Esophagus squamous epithelium (tissue), 5 donors: ENCODE measurements around the gene PHRF1. TPM values are rescaled to one million over a fixed set of nuclear protein-coding genes. Genes with fewer than 3 reads are reported as not detected.
A peak's percentile ranks its signal among the peaks of the same experiment; 100 is the strongest.

Experiments used
- DNase-seq: peaks from one replicate; lab custom pipeline; 2025; lab: John Stamatoyannopoulos, UW
- H3K27ac ChIP-seq, 4 donors: fragments of 200-600 bp; sonication (generic); one replicate each; pipeline ENCODE4 v1.5.1; 2016 to 2019; ENCODE audit warnings: mild to moderate bottlenecking in 1 of 4
- H3K27me3 ChIP-seq, 4 donors: fragments of 200-600 bp; sonication (generic); 1 replicate in 3 of 4; 2 replicates in 1 of 4; pipeline versions ENCODE4 v1.5.1 to v1.6.0; 2017 to 2021; ENCODE audit warnings: antibody characterized with exemption in 1 of 4
- H3K36me3 ChIP-seq, 3 donors: fragments of 200-600 bp; sonication (generic); one replicate each; pipeline ENCODE4 v1.5.1; 2016 to 2019
- H3K4me1 ChIP-seq, 3 donors: fragments of 200-600 bp; sonication (generic); one replicate each; pipeline ENCODE4 v1.5.1; 2017 to 2019
- H3K4me3 ChIP-seq, 4 donors: fragments of 200-600 bp; sonication (generic); 1 replicate in 3 of 4; 2 replicates in 1 of 4; pipeline ENCODE4 v1.5.1; 2016 to 2019; ENCODE audit warnings: mild to moderate bottlenecking in 2 of 4, moderate library complexity in 1 of 4
- H3K9me3 ChIP-seq, 3 donors: fragments of 200-600 bp; sonication (generic); one replicate each; pipeline ENCODE4 v1.5.1; 2016 to 2019
- POLR2A ChIP-seq, 4 donors: fragments of 450-650 bp; IDR thresholded peaks; one replicate each; pipeline ENCODE4 v1.6.1; 2017; ENCODE audit warnings: antibody characterized with exemption in 4 of 4, mild to moderate bottlenecking in 4 of 4, moderate library complexity in 3 of 4
- WGBS, 2 donors: methylation state at CpG; one replicate each; pipeline ENCODE4 v1.1.5; 2018; 5-methylcytosine and 5-hydroxymethylcytosine counted together
- intact Hi-C: fragments of 100-400 bp; cut with DNase I; formaldehyde crosslinking; loops from one replicate; pipeline ENCODE4 v1.15.0; 2022
- total RNA-seq, 4 donors: library from RNA; depleted of rRNA; stranded (reverse); fragments of >200 nt; gene quantifications; one replicate each; pipeline ENCODE4 v1.1.0, GENCODE V29; 2016
- TF ChIP-seq, protein P1 (sequence below), 6 experiments: fragments of 450-650 bp in 4 of 6; fragments of 200-600 bp in 2 of 6; sonication (generic) in 2 of 6; IDR thresholded peaks; one replicate each; pipeline ENCODE4 v1.5.1; 2016 to 2019; ENCODE audit warnings: antibody characterized with exemption in 6 of 6, mild to moderate bottlenecking in 4 of 6, moderate library complexity in 4 of 6
- donor health status: DM: yes; HTN: yes; CAD: no.

PHRF1 gene
- total RNA-seq, 4 donors from 2014 or later, result 11.7 to 30.6 (median 24.2) TPM

DNA sequence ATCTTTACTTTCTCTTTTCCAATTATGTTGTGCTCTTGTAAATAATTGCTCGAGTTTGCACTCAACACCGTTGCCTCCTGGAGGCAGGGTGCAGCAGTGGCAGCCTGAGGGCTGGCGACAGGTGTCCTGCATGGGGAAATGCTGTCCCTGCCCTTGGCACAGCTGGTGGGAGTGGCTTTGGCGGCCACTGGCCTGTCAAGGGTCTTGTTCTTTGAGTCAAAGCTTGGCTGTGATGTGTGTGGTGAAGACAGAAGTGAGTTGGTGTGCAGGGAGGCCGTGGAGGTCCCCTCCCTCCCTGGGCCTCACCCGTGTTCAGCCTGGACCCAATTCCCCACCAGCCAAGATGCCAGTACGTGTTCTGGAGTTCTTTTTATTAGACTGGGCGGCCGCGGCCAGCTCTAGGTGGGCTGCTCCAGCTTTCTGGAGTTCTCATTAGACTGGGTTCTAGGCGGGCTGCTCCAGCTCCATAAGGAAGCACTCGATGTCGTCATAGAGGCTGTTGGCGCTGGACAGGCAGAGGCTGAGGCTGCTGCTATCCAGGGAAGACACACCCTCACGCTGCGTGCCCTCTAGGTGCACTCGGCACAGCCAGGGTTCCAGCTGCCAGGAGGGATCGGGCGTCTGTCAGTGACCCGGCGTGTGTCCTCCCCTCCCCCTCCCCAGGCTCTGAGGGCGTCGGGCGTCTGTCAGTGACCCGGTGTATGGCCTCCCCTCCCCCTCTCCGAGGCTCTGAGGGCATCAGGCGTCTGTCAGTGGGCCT is 36.1 kb downstream of the PHRF1 start:
- no peak overlapping the region for H3K4me3 ChIP-seq

DNA sequence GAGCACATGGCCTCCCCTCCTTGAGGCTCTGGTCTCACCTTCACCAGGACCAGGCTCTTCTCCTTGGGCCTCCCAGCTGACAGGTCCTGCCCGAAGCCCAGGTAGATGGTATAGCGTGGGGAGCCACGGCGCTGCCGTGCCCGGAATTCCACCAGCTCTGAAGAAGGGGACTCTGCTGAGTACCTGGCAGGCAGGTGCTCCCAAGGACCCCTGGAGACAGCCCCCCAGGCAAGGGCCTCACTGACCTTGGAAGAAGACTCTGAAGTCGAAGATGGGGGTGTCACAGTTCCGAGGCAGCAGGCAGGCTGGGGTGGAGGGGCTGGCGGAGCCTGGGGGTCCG is 36.7 kb downstream of the PHRF1 start:
- no peak for DNase-seq
- WGBS, 2 donors, result 100% methylated on average over 2 to 3 of the region's 10 CpGs
- no peaks in the 10 kb centered on the region for H3K27me3 ChIP-seq
- intact Hi-C loops, result loop anchor here (5.0 kb wide), 1 partner anchor 36 kb away; the partner anchor contains the start of gene PHRF1
- no peaks in the 10 kb centered on the region for H3K9me3 ChIP-seq
- H3K36me3 ChIP-seq, result peaks cover 34 to 72% (median 51%) of the 10 kb centered on the region in 3 donors
- peaks cover 32 to 58% (median 45%) of the 10 kb centered on the region in 3 donors for H3K4me1 ChIP-seq
- peak overlapping the region; percentile 67 to 98 (median 97) for H3K27ac ChIP-seq
- H3K4me3 ChIP-seq, result no peak overlapping the region
- TF ChIP-seq, protein P1, sequence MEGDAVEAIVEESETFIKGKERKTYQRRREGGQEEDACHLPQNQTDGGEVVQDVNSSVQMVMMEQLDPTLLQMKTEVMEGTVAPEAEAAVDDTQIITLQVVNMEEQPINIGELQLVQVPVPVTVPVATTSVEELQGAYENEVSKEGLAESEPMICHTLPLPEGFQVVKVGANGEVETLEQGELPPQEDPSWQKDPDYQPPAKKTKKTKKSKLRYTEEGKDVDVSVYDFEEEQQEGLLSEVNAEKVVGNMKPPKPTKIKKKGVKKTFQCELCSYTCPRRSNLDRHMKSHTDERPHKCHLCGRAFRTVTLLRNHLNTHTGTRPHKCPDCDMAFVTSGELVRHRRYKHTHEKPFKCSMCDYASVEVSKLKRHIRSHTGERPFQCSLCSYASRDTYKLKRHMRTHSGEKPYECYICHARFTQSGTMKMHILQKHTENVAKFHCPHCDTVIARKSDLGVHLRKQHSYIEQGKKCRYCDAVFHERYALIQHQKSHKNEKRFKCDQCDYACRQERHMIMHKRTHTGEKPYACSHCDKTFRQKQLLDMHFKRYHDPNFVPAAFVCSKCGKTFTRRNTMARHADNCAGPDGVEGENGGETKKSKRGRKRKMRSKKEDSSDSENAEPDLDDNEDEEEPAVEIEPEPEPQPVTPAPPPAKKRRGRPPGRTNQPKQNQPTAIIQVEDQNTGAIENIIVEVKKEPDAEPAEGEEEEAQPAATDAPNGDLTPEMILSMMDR (IDR thresholded peaks at IDR 0.05), result no peak
- TF ChIP-seq POLR2A (IDR thresholded peaks at IDR 0.05), result no peak

More for the DNA sequence above, 36.1 kb downstream of the PHRF1 start:
- intact Hi-C loops, result loop anchor here (5.0 kb wide), 1 partner anchor 35 kb away; the partner anchor contains the start of gene PHRF1
- TF ChIP-seq POLR2A (IDR thresholded peaks at IDR 0.05), result no peak
- TF ChIP-seq, protein P1 (IDR thresholded peaks at IDR 0.05), result peak in 2 of 6 experiments; percentile 19 to 37
- Histone ChIP-seq H3K4me1 (peaks cover 32 to 58% (median 45%) of the 10 kb centered on the region in 3 donors), H3K27ac (peak overlapping the region; percentile 67 to 98 (median 97)), H3K9me3 (no peaks in the 10 kb centered on the region), H3K36me3 (peaks cover 39 to 72% (median 57%) of the 10 kb centered on the region in 3 donors), H3K27me3 (no peaks in the 10 kb centered on the region)
- DNase-seq, result no peak
- 45 to 48% methylated on average over 5 to 6 of the region's 27 CpGs for WGBS, 2 donors

DNA sequence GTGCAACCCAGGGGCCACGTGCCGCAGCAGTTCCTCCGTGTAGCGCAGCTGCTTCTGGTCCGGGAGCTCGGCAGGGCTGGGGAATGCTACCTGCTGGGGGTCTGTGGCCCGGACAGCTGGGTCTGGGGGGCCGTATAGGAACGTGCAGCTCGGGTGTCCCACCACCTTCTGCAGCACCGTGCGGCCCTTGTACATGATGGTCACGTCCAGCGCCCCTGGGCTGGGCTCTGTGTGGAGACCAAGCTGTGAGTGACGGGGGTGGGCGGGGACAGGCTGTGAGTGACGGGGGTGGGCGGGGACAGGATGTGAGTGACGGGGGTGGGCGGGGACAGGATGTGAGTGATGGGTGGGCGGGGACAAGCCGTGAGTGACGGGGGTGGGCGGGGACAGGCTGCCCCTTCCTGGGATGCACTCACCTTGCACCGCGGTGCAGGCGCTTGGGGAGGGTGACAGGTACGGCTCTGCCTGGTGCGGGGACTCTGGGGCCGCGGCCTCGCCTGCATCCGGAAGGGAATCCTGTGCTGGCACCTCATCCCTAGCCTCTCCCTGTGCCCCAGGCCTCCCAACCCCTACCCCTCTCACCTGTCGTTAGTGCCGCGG is 37.2 kb downstream of the PHRF1 start:
- H3K4me1 ChIP-seq, result peaks cover 32 to 58% (median 45%) of the 10 kb centered on the region in 3 donors
- H3K9me3 ChIP-seq, result no peaks in the 10 kb centered on the region
- DNase-seq, result peak; percentile 48
- H3K27me3 ChIP-seq, result no peaks in the 10 kb centered on the region
- TF ChIP-seq, protein P1 (IDR thresholded peaks at IDR 0.05), result no peak
- TF ChIP-seq POLR2A (IDR thresholded peaks at IDR 0.05), result peak in 1 of 4 donors; percentile 46
- 42 to 46% methylated on average over 3 to 14 of the region's 36 CpGs for WGBS, 2 donors
- intact Hi-C loops, result loop anchor here (5.0 kb wide), 1 partner anchor 36 kb away; the partner anchor contains the start of gene PHRF1
- H3K36me3 ChIP-seq, result peaks cover 29 to 72% (median 46%) of the 10 kb centered on the region in 3 donors
- H3K4me3 ChIP-seq, result peak overlapping the region in 1 of 4 donors; percentile 69
- peak overlapping the region; percentile 94 to 98 (median 97) for H3K27ac ChIP-seq

DNA sequence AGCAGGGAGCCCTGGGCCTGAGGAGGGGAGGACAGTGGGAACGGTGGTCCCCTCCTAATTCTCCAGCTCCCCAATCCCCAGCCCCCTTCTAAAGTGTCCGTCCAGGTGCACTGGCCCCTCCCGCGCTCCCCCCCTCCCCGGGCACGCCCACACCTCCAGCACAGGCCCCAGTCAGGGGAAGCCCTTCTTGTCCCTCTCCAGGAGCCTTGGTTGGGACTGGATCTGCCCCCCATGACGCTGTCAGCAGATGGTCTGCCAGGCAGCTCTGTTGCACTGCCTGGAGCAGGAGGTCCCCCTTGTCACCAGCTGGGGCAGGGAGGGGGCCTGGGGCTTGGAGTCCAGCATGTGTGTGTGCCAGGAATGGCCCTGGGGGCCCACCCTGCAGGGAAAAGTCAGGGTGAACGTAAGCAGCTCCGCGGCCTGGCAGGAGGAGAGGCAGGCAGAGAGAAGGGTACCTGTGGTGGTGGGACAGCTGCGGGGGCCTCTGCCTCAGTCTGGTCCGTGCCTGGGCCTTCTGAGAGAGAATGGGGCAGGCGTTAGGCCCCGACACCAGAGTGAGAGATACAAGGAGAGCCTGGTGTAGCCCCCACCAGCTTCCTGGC is 37.9 kb downstream of the PHRF1 start:
- peaks cover 22 to 70% (median 39%) of the 10 kb centered on the region in 3 donors for H3K36me3 ChIP-seq
- DNase-seq, result no peak

More for the DNA sequence above, 37.9 kb downstream of the PHRF1 start:
- intact Hi-C loops, result loop anchor here (5.0 kb wide), 1 partner anchor 37 kb away; the partner anchor contains the start of gene PHRF1
- H3K4me1 ChIP-seq, result peaks cover 32 to 58% (median 45%) of the 10 kb centered on the region in 3 donors
- TF ChIP-seq, protein P1 (IDR thresholded peaks at IDR 0.05), result no peak
- no peak for TF ChIP-seq POLR2A (IDR thresholded peaks at IDR 0.05)
- no peaks in the 10 kb centered on the region for H3K27me3 ChIP-seq
- H3K27ac ChIP-seq, result peak overlapping the region; percentile 94 to 98 (median 97)
- WGBS, 2 donors, result 27 to 30% methylated on average over 3 to 9 of the region's 14 CpGs
- peak overlapping the region in 3 of 4 donors; percentile 69 to 78 (median 74) for H3K4me3 ChIP-seq
- no peaks in the 10 kb centered on the region for H3K9me3 ChIP-seq
